ENCODE measurements around the gene FARP2.

The FARP2 gene

GRCh38 chr2:241323778-241324177 lies 32.3 kb upstream of the FARP2 start:
- no peak for DNase-seq (ENCODE audit: low read depth)

GRCh38 chr2:241324775-241325174 lies 31.3 kb upstream of the FARP2 start:
- DNase-seq (ENCODE audit: low read depth): no peak

DNA sequence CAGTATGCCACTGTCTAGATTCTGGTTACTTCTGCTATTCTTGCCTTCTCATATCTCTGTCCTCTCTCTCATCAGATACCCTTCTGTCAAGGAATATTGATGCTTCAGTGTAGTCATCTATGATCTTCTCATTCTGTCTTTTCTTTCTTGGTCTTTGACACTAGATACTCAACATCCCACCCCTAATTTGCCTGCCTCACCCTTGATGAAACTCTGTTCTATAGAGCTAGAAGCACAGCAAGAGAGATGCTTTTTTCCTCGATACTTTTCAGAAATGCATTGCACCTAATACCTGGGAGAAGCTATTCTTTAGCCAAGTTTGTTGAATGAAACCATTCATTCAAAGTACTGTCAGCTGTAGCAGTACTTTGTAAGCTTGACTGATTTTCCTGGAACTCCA lies 30.8 kb upstream of the FARP2 start:
- DNase-seq (ENCODE audit: low read depth): no peak

DNA sequence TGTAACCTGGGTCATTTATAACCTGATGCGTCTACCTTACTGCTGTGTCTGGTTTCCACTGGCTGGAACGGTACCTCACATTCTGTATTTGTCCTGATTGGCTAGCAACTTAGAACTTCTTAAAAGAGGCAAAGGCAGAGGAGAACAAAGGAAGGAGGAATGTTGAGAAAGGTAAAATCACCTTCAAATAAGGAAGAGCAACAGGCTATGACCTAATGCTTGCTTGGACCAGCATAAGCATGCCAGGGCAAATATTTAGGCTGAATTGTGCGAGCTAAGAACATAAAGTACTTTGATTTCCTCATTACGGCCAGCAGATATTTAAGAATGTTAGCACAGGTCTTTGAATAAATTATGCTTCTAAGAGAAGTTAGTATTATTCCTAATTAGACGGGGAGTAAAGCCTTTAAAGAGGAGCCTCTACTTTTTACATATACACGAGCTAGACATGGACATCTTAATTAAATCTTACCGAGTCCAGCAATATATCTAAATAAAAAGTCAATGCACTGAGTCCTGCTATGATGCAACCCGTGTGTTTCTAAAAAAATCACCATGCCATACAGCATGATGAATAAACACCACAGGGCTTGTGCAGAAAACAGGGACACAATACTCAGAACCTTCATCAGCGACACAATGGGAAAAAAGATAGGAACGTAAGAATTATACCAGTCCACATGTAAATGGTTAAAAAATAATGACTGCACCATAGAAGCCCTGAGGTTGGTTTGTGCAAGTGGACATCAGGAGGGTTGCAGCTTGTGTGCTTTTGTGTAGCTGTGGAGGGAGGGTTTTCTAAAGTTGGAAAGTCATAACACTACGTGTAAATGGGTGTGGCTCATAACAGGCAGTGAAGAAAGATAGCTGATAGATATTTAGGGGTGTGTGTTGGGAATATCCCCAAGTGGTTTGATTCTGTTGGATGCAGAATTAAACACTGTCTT lies 26.1 kb upstream of the FARP2 start:
- DNase-seq (ENCODE audit: low read depth): no peak

DNA sequence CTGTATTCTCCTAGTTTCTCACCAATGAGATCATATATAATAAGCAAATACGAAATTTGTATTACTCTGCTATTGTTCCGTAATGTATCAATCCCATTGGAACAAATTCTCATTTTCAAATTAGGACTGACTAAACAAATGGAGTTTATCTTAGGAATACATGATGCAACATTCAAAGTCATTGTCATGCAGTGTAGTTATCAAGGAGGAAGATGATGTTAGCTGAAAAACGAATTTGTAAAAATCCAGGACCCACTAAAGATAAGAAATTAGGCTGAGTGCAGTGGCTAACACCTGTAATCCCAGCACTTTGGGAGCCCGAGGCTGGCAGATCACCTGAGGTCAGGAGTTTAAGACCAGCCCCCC lies 25.5 kb upstream of the FARP2 start:
- no peak for DNase-seq (ENCODE audit: low read depth)

- no peak for DNase-seq (ENCODE audit: low read depth)
These were observed 21.3 kb upstream of the FARP2 start for GRCh38 chr2:241334813-241335212.

- DNase-seq (ENCODE audit: low read depth): no peak
These were observed 16.1 kb upstream of the FARP2 start for GRCh38 chr2:241339839-241340630.

GRCh38 chr2:241340631-241341163 lies 15.4 kb upstream of the FARP2 start:
- no peak for DNase-seq (ENCODE audit: low read depth)

- DNase-seq (ENCODE audit: low read depth): no peak
These were observed 11.0 kb upstream of the FARP2 start for GRCh38 chr2:241344925-241345651.

- no peak for DNase-seq (ENCODE audit: low read depth)
These were observed 6.1 kb upstream of the FARP2 start for GRCh38 chr2:241349941-241350340.

- no peak for DNase-seq (ENCODE audit: low read depth)
These were observed 5.6 kb upstream of the FARP2 start for GRCh38 chr2:241350530-241350877.

DNA sequence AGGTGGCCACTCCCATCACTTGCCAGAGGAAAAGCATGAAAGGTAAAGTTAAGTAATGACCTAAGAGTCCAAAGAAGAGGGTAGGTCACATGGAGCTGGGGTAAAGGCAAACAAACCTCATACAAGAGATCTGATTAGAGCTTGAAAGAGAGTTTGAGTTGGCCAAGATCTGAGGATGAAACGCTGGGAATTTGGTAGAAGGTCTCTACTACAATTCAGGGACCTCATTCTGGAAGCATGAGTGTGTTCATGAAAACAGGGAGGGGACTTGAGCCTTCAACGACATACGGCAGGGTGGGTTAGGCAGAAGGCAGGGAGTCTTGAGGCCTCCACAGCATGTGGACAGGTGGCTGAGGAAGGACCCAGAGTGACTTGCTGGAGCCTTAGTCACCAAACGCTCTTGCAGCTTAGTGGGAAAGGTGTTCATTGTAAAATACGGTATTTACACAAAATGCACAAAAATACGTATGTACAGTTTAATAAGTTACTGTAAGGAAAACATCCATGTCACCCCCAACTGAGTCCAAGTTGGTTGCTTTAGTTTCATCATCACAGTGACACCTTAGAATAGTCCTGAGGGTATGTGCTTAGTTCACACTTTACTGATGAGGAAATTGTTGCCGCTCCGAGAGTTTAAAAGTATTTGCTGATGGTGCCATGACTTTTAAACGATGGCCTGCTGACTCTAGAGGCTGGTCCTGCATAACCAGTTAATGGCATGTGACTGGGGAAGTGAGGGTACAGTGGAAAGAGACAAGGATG lies 5.0 kb upstream of the FARP2 start:
- DNase-seq (ENCODE audit: low read depth): no peak

DNA sequence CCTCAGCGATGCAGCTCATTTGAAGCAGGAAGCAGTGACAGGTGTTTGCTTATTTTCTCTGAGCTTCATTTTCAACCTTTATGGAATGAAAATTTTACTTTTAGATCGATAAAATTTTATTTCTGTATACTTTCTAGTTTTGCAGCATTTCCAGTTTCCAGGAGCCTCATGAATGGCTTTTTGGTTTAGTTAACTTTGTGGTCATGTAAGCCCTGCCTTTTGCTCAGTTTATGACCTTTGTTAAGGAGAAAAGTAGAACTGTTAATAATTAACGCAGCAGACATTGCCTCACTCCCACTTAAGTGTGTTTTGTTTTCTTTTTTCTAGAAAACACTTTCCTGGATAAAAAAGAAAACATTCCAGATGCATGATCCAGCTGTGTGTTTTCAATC lies 4.4 kb upstream of the FARP2 start:
- no peak for DNase-seq (ENCODE audit: low read depth)

GRCh38 chr2:241352227-241352626 lies 3.9 kb upstream of the FARP2 start:
- DNase-seq (ENCODE audit: low read depth): no peak

GRCh38 chr2:241354668-241355658 lies 1.1 kb upstream of the FARP2 start:
- no peak for DNase-seq (ENCODE audit: low read depth)

GRCh38 chr2:241356871-241357260 lies 781 bp downstream of the FARP2 start:
- no peak for DNase-seq (ENCODE audit: low read depth)

GRCh38 chr2:241357531-241357930 lies 1.4 kb downstream of the FARP2 start:
- no peak for DNase-seq (ENCODE audit: low read depth)

DNA sequence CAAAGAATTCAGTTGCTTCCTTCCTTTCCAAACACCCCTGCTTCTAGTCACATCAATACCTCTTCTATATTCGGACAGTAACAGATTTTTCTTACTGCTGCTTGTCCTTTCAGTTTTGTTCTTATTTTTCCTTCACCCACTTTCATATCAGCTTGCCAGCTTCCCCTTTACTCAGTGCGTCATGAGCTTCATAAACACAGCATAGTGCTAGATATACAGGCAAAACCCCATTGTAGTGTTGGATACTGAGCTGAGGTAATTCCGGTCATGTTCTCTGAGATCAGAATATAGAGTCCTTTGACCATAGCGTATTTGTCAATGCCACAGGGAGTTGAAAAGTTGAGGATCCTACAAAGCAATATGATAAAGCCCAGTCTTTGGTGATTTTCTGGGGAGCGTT lies 2.4 kb downstream of the FARP2 start:
- no peak for DNase-seq (ENCODE audit: low read depth)

- DNase-seq (ENCODE audit: low read depth): no peak
These were observed 3.5 kb downstream of the FARP2 start for GRCh38 chr2:241359481-241360045.

DNA sequence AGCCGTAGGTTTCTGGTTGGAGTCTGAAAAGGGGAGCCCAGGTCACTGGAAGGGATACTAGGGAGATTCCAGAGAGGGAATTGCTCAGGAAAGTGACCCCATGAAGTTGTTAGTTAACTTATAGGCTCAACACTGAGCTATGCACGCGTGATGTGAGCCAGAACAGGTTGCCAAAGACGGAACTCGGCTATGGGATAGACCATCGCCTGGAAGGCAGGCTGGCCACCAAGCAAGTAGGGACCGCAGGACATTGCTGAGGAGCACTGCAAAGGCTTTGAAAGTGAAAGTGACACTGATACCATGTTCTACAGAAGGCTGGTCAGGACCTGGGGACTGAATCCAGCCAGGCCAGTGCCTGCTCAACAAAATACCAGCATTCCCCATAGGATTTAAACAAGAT lies 7.3 kb downstream of the FARP2 start:
- no peak for DNase-seq (ENCODE audit: low read depth)
